T-helper 2 cell treated with Interferon-gamma antibody and Interleukin-4, amounts not matched to agents 5 μg/mL and 100 μg/mL, for 36 hours (primary cell): ENCODE measurements around the gene ARHGAP31.
"Not testable (repeated sequence)": the region's sequence is repeated elsewhere in the genome, so short reads cannot be mapped to it uniquely, and the experiment has no call there.

Experiments used
- DNase-seq: peaks from one replicate; pipeline ENCODE4 v3.0.0; 2021; ENCODE audit warnings: low spot score
- H3K27ac Mint-ChIP-seq: one replicate; pipeline ENCODE4 v1.8.0; 2021; ENCODE audit warnings: mild to moderate bottlenecking, mixed read lengths
- H3K27me3 Mint-ChIP-seq: one replicate; pipeline ENCODE4 v1.8.0; 2021; ENCODE audit warnings: low read depth, mixed read lengths
- H3K36me3 Mint-ChIP-seq: one replicate; pipeline ENCODE4 v1.8.0; 2021; ENCODE audit warnings: low read depth, mixed read lengths
- H3K4me1 Mint-ChIP-seq: one replicate; pipeline ENCODE4 v1.8.0; 2021; ENCODE audit warnings: low read depth, mixed read lengths
- H3K4me3 Mint-ChIP-seq: one replicate; pipeline ENCODE4 v1.8.0; 2022; ENCODE audit warnings: mild to moderate bottlenecking, moderate library complexity, mixed read lengths
- H3K9me3 Mint-ChIP-seq: one replicate; pipeline ENCODE4 v1.8.0; 2021; ENCODE audit warnings: mixed read lengths

The ARHGAP31 gene

DNA sequence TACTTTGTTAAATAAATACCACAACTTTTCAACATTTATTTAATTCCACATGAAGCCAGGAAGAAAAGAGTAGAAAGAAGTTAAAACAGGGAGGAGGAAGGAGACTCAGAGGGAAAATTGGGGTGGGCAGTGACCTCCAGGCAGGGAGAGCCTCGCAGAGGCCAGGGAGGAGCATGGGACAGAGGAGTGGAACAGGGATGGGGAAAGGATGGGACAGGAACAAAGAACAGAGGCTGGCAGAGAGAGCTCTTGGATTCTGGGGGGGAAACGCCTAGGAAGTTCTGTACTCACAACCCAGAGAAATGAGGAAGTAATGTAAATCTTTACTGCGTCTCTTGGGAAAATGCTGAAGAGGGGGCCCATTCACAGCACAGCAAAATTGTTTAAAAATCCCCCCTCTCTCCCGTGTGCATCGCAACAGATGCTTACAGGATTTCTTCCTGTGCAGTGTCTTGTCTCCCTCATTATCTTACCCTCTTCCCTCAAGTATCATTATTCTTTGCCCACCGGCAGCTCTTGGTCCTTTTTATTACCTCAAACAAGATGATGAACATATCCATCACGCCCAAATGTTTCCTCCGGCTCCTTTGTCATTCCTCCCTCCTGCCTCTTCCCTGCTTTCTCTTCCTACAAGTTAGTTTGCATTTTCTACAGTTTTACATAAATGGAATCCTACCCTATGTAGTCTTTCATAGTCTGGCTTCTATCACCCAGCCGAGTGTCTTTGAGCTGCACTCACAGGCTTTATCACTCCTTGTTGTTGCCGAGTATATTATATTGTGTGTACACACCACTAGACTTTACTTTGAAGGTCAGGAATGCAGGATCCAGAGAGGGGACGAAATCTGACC is 65.5 kb downstream of the ARHGAP31 start:
- Mint-ChIP-seq H3K4me1 (no peaks in the 10 kb centered on the region), H3K27ac (no peak overlapping the region), H3K27me3 (peaks cover 10% of the 10 kb centered on the region), H3K4me3 (no peak overlapping the region), H3K36me3 (no peaks in the 10 kb centered on the region), H3K9me3 (no peaks in the 10 kb centered on the region)
- no peak for DNase-seq

DNA sequence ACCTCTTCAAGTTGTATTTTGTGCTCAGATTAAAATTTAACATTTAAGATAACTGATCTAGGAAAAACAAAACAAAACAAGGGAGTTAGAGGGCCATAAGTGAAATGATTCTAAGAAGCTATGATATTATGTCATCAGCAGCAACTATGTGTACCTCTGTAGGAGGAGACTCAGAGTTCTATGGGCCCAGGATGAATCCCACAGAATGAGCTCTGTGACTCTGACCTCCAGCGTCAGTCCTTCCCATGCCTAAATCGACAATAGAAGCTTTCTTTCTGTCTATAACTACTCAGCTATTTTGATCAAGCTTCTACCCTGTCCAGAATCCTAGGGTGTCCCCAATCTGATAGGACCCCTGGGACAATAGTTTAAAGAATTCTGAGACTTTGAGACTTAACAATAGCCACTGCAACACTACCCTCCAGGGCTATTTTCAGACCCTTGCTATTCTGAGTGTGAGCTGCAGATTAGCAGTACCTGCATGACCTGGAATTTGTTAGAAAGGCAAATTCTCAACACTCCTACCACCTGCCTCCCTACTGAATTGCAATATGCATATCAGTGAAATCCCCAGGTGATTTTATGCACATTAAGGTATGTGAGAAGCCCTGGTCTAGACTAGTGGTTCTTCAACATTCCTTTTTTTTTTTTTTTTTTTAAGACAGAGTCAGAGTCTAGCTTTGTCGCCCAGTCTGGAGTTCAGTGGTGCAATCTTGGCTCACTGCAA is 66.7 kb downstream of the ARHGAP31 start:
- no peaks in the 10 kb centered on the region for H3K36me3 Mint-ChIP-seq

DNA sequence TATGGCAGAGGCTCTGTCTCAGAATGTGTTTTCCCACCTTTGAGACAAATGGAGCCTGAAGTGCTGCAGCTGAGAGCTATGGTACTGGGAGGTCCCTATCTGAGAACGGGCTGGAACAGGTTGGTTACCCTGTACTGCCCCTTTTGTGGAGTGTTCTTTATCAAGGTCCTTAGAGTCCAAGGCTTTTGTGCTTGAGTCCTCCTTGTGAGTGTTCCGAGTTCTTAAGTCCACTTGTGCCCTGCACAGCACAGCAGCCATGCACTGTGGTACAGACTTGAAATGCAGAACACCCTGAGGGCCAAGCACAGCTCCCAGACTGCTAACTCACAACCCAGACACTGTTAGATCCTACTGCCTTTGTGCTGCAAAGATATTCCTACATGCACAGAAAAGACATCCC is 67.8 kb downstream of the ARHGAP31 start:
- DNase-seq, result no peak
- Mint-ChIP-seq H3K27me3 (peaks cover 7% of the 10 kb centered on the region), H3K36me3 (no peaks in the 10 kb centered on the region), H3K27ac (no peak overlapping the region), H3K4me3 (no peak overlapping the region), H3K9me3 (no peaks in the 10 kb centered on the region), H3K4me1 (no peaks in the 10 kb centered on the region)

More for the DNA sequence above, 66.7 kb downstream of the ARHGAP31 start:
- Mint-ChIP-seq H3K4me1 (no peaks in the 10 kb centered on the region), H3K9me3 (no peaks in the 10 kb centered on the region), H3K27ac (no peak overlapping the region), H3K27me3 (peaks cover 10% of the 10 kb centered on the region), H3K4me3 (no peak overlapping the region)
- DNase-seq, result no peak

DNA sequence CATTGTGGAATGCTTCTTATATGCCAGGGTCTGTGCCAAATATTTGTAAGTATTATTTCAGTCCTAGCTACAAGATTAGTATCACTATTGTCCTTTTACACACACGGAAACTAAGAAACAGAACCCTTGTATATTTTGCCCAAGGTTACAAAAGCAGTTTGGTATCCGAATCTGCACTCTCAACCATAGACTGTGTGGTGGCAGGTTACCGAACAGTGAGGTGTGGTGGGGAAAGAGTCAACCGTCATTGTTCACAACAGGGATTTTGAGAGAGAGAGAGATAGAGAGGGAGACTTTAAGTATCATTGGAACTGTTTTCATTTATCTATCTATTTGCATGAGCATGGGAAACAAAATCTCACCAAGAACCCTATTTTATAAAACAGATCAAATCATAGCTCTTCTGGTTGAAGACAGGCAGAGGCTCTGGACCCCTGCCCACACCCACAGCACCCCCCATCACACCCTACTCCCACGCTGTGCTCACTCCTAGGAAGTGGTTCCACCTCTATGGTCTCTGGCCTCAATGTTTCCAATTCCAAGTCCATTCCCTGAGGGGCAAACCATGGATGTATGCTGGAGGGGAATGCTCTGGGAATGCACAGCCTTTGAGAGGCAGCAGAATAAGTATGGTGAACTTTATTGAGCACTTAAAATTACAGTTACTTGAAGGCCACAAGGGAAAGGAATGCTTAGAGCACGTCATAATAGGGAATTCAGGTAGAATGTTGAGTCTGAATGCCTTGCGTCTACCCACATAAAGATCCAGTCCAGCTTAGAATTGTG is 69.0 kb downstream of the ARHGAP31 start:
- Mint-ChIP-seq H3K27ac (no peak overlapping the region), H3K4me1 (no peaks in the 10 kb centered on the region), H3K27me3 (peaks cover 6% of the 10 kb centered on the region), H3K9me3 (no peaks in the 10 kb centered on the region), H3K36me3 (no peaks in the 10 kb centered on the region), H3K4me3 (no peak overlapping the region)
- DNase-seq, result no peak

DNA sequence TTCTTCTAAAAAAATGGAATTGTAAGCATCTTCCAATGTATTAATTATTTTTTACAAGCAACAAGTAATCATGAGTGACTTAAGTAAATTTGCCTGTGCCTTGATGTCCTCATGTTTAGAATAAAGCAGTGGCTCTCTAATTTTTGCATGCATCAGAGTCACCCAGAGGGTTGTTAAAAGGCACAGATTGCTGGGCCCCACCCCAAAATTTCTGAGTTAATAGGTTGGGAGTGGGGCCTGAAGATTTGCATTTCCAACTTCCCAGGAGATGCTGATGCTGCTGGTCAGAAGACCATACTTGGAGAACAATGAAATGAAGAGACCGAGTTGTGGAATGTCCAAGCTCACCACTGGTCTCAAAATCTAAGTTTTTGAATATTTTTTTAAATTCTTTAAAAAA is 70.2 kb downstream of the ARHGAP31 start:
- no peak for DNase-seq
- no peaks in the 10 kb centered on the region for H3K36me3 Mint-ChIP-seq
- H3K4me3 Mint-ChIP-seq, result no peak overlapping the region
- H3K27ac Mint-ChIP-seq, result no peak overlapping the region
- H3K4me1 Mint-ChIP-seq, result no peaks in the 10 kb centered on the region
- peaks cover 5% of the 10 kb centered on the region for H3K27me3 Mint-ChIP-seq
- no peaks in the 10 kb centered on the region for H3K9me3 Mint-ChIP-seq

DNA sequence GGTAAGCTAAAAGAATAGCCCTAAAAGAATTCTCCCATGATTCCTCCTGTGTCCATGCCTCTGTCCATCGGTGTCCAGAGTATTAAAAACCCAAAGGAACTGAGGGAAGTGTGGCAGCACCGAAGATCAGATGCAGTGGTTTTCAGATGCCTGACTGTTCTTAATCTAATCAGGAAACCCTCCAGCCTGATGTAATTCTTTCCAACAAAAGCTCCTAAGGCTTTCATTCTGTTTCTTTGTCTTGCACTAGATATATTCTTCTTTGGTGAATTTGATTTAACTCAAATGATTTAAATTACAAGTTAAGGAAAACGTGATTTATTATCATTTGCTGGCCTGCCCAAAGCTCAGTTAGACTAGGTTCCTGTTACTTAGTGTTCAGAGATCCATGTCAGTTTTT is 71.2 kb downstream of the ARHGAP31 start:
- Mint-ChIP-seq H3K9me3 (no peaks in the 10 kb centered on the region), H3K36me3 (no peaks in the 10 kb centered on the region), H3K4me1 (no peaks in the 10 kb centered on the region), H3K27me3 (no peaks in the 10 kb centered on the region), H3K4me3 (no peak overlapping the region), H3K27ac (no peak overlapping the region)
- DNase-seq, result no peak

DNA sequence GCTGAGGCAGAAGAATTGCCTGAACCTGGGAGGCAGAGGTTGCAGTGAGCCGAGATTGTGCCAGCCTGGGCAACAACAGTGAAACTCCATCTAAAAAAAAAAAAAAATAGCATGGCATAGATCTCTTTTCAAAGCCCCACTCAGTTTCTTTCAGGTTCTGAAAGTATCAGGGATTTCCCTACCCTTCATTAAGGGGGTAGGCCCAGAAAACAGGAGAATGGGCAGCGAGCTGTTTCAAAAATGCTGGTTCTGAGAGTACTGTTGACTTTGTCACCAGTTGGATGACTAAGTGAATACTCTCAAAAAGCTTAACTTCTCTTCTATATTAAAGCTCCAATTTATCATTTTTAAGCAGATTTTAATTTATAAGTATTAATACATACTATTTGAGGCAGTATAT is 72.8 kb downstream of the ARHGAP31 start:
- Mint-ChIP-seq H3K9me3 (no peaks in the 10 kb centered on the region), H3K4me1 (no peaks in the 10 kb centered on the region), H3K27ac (no peak overlapping the region), H3K27me3 (no peaks in the 10 kb centered on the region), H3K36me3 (no peaks in the 10 kb centered on the region), H3K4me3 (no peak overlapping the region)
- no peak for DNase-seq

DNA sequence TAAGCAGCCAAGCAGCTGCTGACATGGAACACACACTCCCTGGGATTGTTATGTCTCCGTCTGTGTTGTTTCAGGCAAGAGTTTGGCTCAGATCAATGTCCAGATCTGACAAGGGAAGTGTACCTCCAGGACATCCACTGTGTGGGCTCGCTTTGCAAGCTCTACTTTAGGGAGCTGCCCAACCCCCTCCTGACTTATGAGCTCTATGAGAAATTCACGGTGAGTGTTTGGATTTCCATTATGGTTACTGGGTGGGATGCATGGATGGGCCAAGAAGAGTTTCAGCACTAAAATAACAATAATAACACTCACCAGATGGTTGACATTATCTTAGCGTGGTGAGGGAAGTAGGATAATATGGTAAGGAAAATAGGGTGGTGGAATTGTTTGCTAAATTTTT is 74.1 kb downstream of the ARHGAP31 start:
- Mint-ChIP-seq H3K27me3 (no peaks in the 10 kb centered on the region), H3K36me3 (no peaks in the 10 kb centered on the region), H3K4me1 (no peaks in the 10 kb centered on the region), H3K9me3 (no peaks in the 10 kb centered on the region), H3K4me3 (no peak overlapping the region), H3K27ac (no peak overlapping the region)
- no peak for DNase-seq

DNA sequence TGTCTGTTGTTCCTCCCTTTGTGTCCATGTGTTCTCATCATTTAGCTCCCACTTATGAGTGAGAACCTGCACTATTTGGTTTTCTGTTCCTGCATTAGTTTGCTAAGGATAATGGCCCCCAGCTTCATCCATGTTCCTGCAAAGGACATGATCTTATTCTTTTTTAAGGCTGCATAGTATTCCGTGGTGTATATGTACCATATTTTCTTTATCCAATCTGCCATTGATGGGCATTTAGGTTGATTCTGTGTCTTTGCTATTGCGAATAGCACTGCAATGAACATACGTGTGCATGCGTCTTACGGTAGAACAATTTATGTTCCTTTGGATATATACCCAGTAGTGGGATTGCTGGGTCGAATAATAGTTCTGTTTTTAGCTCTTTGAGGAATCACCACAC is 77.6 kb downstream of the ARHGAP31 start:
- not testable (repeated sequence) for H3K27ac Mint-ChIP-seq, H3K9me3 Mint-ChIP-seq, H3K4me3 Mint-ChIP-seq, H3K4me1 Mint-ChIP-seq, H3K36me3 Mint-ChIP-seq, H3K27me3 Mint-ChIP-seq, DNase-seq

DNA sequence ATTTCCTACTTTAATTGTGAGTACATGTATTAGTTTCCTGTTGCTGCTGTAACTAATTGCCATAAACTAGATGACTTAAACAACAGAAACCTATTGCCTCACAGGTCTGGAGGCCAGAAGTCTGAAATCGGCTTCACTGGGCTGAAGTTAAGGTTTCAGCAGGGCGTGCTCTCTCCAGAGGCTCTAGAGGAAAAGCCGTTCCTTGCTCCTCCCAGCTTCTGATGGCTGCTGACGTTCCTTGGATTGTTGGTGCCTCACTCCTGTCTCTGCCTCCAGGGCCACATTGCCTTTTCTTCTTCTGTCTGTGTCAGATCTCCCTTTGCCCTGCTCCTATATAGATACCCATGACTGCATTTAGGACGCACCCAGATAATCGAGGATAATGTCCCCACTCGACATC is 80.9 kb downstream of the ARHGAP31 start:
- Mint-ChIP-seq H3K27me3 (no peaks in the 10 kb centered on the region), H3K4me1 (no peaks in the 10 kb centered on the region), H3K9me3 (no peaks in the 10 kb centered on the region), H3K4me3 (no peak overlapping the region), H3K27ac (no peak overlapping the region), H3K36me3 (no peaks in the 10 kb centered on the region)
- DNase-seq, result no peak

DNA sequence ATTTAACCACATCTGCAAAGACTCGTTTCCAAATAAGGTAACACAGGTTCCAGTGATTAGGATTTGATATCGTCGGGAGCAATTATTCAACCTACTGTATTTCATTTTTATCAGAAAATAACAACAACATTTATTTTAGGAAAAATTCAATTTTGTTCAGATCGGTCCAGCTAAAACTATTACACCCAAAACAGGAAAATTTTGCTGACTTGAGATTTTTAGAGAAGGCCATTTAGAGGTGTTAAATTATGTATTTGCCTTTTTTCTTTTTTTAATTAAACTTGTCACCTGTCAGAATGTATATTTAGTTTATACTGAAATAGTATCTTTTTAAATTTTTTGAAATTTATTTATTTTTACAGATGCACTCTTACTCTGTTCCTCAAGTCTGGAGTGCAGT is 81.3 kb downstream of the ARHGAP31 start:
- Mint-ChIP-seq H3K4me1 (no peaks in the 10 kb centered on the region), H3K9me3 (no peaks in the 10 kb centered on the region), H3K27me3 (no peaks in the 10 kb centered on the region), H3K4me3 (no peak overlapping the region), H3K27ac (no peak overlapping the region), H3K36me3 (no peaks in the 10 kb centered on the region)
- DNase-seq, result no peak

DNA sequence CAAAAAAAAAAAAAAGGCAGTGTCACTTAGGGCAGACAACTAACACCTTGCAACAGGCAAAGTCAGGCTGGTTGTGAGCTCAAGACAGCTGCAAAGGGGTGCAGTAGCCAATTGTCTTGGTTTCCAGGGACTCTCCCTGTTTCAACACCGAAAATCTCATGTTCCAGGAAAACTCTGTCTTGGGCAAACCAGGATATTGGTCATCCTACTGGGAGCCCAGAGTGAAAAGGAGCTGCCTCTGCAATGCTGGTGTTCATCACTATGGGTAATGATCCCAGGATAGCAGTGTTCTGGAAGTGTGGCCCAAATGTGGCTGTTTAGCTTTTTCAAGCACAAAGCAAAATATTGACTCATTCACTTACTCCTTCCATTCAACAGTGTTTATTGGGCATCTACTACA is 82.6 kb downstream of the ARHGAP31 start:
- Mint-ChIP-seq H3K4me3 (no peak overlapping the region), H3K27me3 (no peaks in the 10 kb centered on the region), H3K4me1 (no peaks in the 10 kb centered on the region), H3K27ac (no peak overlapping the region), H3K36me3 (no peaks in the 10 kb centered on the region), H3K9me3 (no peaks in the 10 kb centered on the region)
- DNase-seq, result no peak

DNA sequence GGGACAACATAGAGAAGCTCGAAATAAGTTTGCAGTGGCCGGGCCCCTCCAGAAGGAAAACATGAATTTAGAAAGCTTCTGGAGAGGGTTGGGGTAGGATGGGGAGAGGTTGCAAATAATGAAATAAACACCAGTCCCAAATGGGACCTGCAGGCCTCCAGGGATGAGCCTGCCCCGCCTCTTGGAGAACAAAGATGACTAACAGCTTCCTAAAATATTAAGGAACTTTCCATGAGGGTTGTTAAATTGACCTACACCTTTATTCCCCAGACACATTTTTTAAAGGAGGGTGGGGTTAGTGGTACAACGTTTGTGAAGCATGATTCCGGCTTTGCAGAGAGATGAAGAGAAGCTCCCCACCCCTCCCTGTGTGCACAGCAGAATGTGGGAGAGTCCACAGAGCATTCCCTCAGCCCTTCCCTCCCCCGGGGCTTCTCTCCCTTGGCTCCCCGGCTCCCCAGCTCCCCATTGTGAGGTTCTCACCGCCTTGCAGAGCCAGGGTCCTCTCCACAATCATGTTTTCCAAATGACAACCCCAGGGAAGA is 84.1 kb downstream of the ARHGAP31 start:
- DNase-seq, result no peak
- H3K27ac Mint-ChIP-seq, result no peak overlapping the region
- H3K36me3 Mint-ChIP-seq, result no peaks in the 10 kb centered on the region
- no peaks in the 10 kb centered on the region for H3K27me3 Mint-ChIP-seq
- no peaks in the 10 kb centered on the region for H3K9me3 Mint-ChIP-seq
- no peak overlapping the region for H3K4me3 Mint-ChIP-seq
- H3K4me1 Mint-ChIP-seq, result no peaks in the 10 kb centered on the region

DNA sequence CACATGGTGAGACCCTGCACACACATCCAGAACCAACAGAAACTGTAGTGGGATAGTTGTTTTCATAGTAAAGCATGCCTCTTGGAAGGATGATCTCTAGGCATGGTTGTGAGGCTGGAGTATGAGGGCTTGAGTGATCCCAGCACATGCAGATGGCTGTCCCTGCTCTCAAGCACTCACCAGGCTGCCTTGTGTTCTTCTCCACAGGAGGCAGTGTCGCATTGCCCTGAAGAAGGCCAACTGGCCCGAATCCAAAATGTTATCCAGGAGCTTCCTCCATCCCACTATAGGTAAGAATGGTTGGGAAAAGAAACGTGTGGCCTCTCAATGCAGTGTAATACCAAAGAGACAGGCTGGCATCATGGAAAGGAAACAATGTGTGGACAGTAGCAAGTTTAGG is 86.5 kb downstream of the ARHGAP31 start:
- DNase-seq, result no peak
- Mint-ChIP-seq H3K36me3 (no peaks in the 10 kb centered on the region), H3K27me3 (no peaks in the 10 kb centered on the region), H3K27ac (no peak overlapping the region), H3K9me3 (no peaks in the 10 kb centered on the region), H3K4me1 (no peaks in the 10 kb centered on the region), H3K4me3 (no peak overlapping the region)
